IPS DF 6.9 (cell line): ENCODE measurements around the gene DNTT.

Experiments
- DNase-seq: peaks from one replicate; pipeline ENCODE4 v3.0.0-alpha.2; 2013; ENCODE audit warnings: low read depth, low spot score
- H3K27ac ChIP-seq: one replicate; pipeline ENCODE4 v1.5.1; 2013; ENCODE audit warnings: low read length, control low read depth
- H3K27me3 ChIP-seq: 2 replicates; pipeline ENCODE4 v1.6.1; 2013; ENCODE audit warnings: mild to moderate bottlenecking, low read length; ENCODE audit not compliant: control insufficient read depth, insufficient read depth
- H3K36me3 ChIP-seq: 2 replicates; pipeline ENCODE4 v1.6.1; 2013; ENCODE audit warnings: low read length; ENCODE audit not compliant: control insufficient read depth, insufficient read depth
- H3K4me1 ChIP-seq: 2 replicates; pipeline ENCODE4 v1.6.1; 2013; ENCODE audit warnings: low read length; ENCODE audit not compliant: control insufficient read depth, insufficient read depth
- H3K4me3 ChIP-seq: 2 replicates; pipeline ENCODE4 v1.5.1; 2013; ENCODE audit warnings: mild to moderate bottlenecking, low read length
- H3K9me3 ChIP-seq: 2 replicates; pipeline ENCODE4 v1.6.1; 2013; ENCODE audit warnings: low read length, inconsistent platforms; ENCODE audit not compliant: control insufficient read depth, insufficient read depth
- WGBS: extraction: QIAGEN DNeasy Blood & Tissue Kit; methylation state at CpG from one replicate; pipeline ENCODE4 v1.1.7; 2013; ENCODE audit warnings: mixed read lengths, missing lambda C conversion rate; ENCODE audit not compliant: insufficient read length, insufficient coverage; 5-methylcytosine and 5-hydroxymethylcytosine counted together

DNTT gene

GRCh38 chr10:96344178-96344577, 39.9 kb downstream of the DNTT start:
- no CpG with 5 or more reads among the region's 4 CpGs for WGBS
- Histone ChIP-seq H3K36me3 (no peaks in the 10 kb centered on the region), H3K27me3 (no peaks in the 10 kb centered on the region)

DNA sequence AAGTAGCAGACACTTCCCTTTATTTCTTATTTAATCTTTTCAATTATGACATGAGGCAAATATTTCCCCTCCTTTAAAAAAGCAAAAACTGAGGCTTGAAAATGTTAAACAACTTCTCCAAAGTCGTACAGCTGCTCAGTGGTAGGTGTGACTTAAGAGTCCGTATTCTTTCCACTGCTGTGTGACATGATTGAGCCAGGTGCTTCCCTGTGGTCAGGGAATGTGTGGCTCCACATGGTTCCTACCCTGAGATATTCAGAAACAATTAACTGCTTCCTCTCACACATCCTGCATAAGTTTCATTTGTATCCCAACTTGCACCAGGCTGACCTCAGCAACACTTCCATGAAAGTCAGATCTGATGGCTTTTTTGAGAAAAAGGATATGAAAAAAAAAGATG, 41.0 kb downstream of the DNTT start:
- H3K27me3 ChIP-seq = no peaks in the 10 kb centered on the region

More at GRCh38 chr10:96344178-96344577, 39.9 kb downstream of the DNTT start:
- DNase-seq = no peak
- Histone ChIP-seq H3K4me1 (peaks cover 3% of the 10 kb centered on the region; the same call in 1 of the 2 replicates), H3K4me3 (no peak overlapping the region), H3K27ac (no peak overlapping the region), H3K9me3 (no peaks in the 10 kb centered on the region)

DNA sequence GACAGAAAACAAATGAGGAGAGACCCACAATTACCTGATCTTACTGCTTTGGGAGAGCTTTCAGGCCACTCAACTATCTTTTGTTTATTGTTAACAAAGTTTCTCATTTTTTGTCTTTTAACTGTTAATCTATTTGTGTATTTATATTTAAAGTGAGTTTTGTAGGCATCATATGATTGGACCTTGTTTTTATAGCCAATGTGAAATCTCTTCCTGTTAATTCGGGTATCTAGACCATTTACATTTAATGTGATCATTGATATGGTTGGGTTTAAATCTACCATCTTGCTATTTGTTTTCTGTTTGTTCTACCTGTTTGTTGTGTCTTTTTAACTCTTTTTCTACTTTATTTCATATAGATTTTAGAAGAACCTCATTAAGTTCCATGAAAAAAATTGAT, 42.1 kb downstream of the DNTT start:
- no CpG with 5 or more reads among the region's 1 CpG for WGBS
- no peaks in the 10 kb centered on the region for H3K27me3 ChIP-seq
- DNase-seq = no peak
- H3K4me1 ChIP-seq = peaks cover 3% of the 10 kb centered on the region; the same call in 1 of the 2 replicates
- H3K27ac ChIP-seq = no peak overlapping the region
- H3K4me3 ChIP-seq = no peak overlapping the region
- H3K36me3 ChIP-seq = no peaks in the 10 kb centered on the region
- H3K9me3 ChIP-seq = no peaks in the 10 kb centered on the region

More for the DNA sequence above, 41.0 kb downstream of the DNTT start:
- no CpG with 5 or more reads among the region's 2 CpGs for WGBS
- peaks cover 3% of the 10 kb centered on the region; the same call in 1 of the 2 replicates for H3K4me1 ChIP-seq
- no peaks in the 10 kb centered on the region for H3K9me3 ChIP-seq
- H3K36me3 ChIP-seq = no peaks in the 10 kb centered on the region
- no peak for DNase-seq
- no peak overlapping the region for H3K4me3 ChIP-seq
- no peak overlapping the region for H3K27ac ChIP-seq

DNA sequence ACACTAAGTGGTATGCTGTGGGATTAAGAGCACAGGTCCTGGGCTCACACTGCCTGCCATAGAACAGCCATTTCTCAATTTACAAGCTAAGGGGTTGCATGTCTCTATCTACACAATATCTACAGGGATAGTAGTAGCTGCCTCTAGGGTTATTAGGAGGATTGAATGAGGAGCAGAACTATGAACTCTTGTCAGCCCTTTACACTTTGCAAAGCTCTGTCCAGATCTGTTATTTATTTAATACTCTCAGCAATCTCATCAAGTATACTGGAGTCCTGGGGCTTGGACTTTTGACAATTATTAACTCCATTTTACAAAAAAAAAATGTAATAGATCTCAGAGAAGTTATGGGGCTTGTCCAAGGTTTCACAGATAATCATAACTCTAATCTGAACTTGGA, 47.8 kb downstream of the DNTT start:
- no peak for DNase-seq
- no peaks in the 10 kb centered on the region for H3K36me3 ChIP-seq

DNA sequence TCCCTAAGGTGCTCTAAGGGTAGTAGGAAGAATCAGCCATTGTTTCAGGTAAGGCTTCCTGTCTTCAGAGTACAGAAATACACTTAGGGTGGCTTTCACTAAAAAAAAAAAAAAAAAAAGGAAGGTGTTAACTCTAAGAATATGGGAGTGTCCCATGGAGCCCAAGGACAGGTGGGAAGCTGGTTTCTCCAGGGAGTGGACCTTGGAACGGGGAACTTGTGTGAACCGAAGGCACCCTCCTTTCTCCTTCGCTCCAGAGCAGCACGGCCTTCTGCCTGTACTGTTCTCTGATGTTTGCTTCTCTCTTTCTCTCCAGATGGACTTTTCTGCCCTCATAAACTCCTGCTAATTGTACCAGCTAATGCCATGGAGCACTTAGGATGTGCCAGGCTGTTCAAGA, 48.3 kb downstream of the DNTT start:
- H3K27ac ChIP-seq = no peak overlapping the region
- no peak overlapping the region for H3K4me3 ChIP-seq
- no peaks in the 10 kb centered on the region for H3K36me3 ChIP-seq
- H3K9me3 ChIP-seq = no peaks in the 10 kb centered on the region
- H3K27me3 ChIP-seq = no peaks in the 10 kb centered on the region
- no peaks in the 10 kb centered on the region for H3K4me1 ChIP-seq
- DNase-seq = no peak
- no CpG with 5 or more reads among the region's 4 CpGs for whole genome bisulfite sequencing

More for the DNA sequence above, 47.8 kb downstream of the DNTT start:
- Histone ChIP-seq H3K4me3 (no peak overlapping the region), H3K4me1 (no peaks in the 10 kb centered on the region), H3K9me3 (no peaks in the 10 kb centered on the region), H3K27me3 (no peaks in the 10 kb centered on the region), H3K27ac (no peak overlapping the region)

DNA sequence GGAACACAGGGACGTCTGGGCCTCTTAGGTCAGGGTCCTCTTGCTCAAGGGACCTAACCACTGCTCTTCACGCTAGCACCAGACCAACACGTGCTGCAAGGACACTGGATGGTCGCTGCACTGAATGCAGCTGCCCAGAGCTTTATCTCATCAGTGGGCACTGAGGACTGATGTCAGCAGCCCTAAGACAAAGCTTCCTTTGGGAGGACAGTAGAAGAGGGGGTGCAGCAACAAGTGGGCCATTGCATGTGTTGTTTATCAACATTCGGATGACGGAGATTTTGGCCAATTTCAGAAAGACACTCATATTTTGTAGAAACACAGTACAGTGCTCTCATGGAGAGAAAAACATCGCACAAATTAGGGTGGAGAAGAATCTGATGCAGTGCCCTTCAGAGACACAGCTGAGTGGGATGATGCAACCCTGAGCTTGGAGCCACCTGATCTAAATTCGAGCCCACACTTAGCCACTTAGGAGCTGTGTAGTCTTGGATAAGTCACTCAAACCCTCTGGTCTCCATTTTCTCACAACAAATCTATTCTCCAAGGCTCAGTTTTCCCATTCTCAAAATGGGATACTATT, 52.9 kb downstream of the DNTT start:
- Histone ChIP-seq H3K36me3 (no peaks in the 10 kb centered on the region), H3K9me3 (no peaks in the 10 kb centered on the region), H3K27me3 (no peaks in the 10 kb centered on the region), H3K4me3 (no peak overlapping the region), H3K27ac (no peak overlapping the region), H3K4me1 (no peaks in the 10 kb centered on the region)
- no peak for DNase-seq
- WGBS = no CpG with 5 or more reads among the region's 8 CpGs

DNA sequence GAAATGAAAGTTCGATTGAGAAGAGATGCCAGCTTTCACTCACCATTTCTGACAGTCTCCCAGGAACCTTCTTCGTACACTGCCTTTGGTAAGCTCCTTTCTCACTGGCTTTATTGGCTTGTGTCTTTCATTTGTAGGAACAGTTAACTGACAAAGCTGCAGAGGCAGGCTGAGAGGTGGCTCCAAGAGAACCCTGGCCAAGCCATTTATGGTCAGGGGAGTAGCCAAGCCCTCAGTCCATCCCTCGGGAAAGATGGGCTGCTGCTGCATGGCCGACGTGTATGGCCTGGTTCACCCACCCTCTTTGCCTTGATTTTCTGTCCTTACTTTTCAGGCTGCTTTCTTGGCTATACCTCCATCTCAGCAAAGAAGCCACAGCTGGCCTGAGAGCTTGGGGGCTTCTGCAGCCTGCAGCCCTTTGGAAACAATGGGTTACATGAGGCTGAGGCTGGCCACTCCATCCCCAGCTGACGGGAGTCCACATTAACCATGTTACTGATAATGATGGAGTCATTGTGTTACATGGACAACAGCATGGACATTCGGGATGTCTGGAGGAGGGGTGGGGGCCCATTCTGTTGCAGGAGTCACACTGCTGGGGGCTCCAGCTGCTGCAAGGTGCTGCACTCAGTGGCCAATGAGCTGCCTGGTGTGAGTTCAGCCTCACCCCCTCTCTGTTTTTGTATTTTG, 54.8 kb downstream of the DNTT start, which contains the start of gene OPALIN:
OPALIN (minus strand) TSS at position 152 of the 690 bp plus-strand sequence; CDS start at position 46, 106 bp downstream.
- H3K4me3 ChIP-seq = no peak within 1 kb of the TSS
- no CpG with 5 or more reads among the region's 7 CpGs for WGBS

DNA sequence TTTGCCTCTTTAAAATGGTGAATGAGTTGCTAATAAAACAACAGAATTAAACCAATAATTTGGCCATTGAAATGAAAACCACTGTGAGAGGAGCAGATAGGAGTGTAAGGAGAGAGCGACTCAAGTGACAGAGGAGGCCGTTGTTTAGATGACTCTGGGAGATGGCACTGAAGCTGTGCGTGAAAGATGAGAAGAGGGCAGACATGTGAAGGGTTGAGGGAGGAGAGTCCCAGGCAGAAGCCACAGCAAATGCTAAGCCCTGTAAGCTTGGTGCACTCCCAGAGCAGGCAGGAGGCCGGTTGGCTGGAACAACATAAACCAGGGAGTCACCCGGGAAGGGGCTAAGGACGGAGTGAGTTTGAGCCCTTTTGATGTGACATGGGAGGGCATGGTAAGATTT, 55.4 kb downstream of the DNTT start:
- H3K27me3 ChIP-seq = no peaks in the 10 kb centered on the region
- no peak overlapping the region for H3K27ac ChIP-seq
- no peaks in the 10 kb centered on the region for H3K36me3 ChIP-seq
- H3K4me3 ChIP-seq = no peak overlapping the region
- no CpG with 5 or more reads among the region's 6 CpGs for WGBS
- no peak for DNase-seq
- H3K9me3 ChIP-seq = no peaks in the 10 kb centered on the region
- H3K4me1 ChIP-seq = no peaks in the 10 kb centered on the region

More for the DNA sequence above, 54.8 kb downstream of the DNTT start, which contains the start of gene OPALIN:
- Histone ChIP-seq H3K4me1 (no peaks in the 10 kb centered on the region), H3K27me3 (no peaks in the 10 kb centered on the region), H3K27ac (no peak within 1 kb of the TSS), H3K36me3 (no peaks in the 10 kb centered on the region), H3K9me3 (no peaks in the 10 kb centered on the region)
- no peak for DNase-seq

- Histone ChIP-seq H3K4me3 (no peak overlapping the region), H3K36me3 (no peaks in the 10 kb centered on the region), H3K27ac (no peak overlapping the region), H3K4me1 (no peaks in the 10 kb centered on the region), H3K27me3 (no peaks in the 10 kb centered on the region), H3K9me3 (no peaks in the 10 kb centered on the region)
- no peak for DNase-seq
- WGBS = no CpG with 5 or more reads among the region's 6 CpGs
Measured at GRCh38 chr10:96360331-96360730, 56.1 kb downstream of the DNTT start.

DNA sequence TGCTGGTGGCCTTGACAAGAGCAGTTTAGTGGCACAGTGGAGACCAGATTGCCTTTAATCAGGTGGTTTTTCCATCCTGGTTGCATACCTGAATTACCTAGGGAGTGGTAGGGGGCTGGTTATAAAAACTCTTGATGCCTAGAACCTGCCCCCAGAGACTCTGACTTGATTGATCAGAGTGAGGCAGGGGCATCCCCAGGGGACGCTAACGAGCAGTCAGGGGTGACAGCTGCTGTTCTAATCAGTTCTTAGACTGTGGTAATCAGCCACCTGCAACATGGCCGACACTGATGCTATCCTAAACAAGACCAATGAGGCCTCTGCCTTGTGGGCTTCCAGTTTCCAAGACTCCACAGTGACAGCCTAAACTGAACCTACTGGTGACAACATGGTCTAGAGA, 56.5 kb downstream of the DNTT start:
- H3K9me3 ChIP-seq = no peaks in the 10 kb centered on the region
- H3K4me3 ChIP-seq = no peak overlapping the region
- no peak for DNase-seq
- H3K4me1 ChIP-seq = no peaks in the 10 kb centered on the region
- H3K27ac ChIP-seq = no peak overlapping the region
- no peaks in the 10 kb centered on the region for H3K27me3 ChIP-seq
- H3K36me3 ChIP-seq = no peaks in the 10 kb centered on the region
- WGBS = no CpG with 5 or more reads among the region's 3 CpGs

DNA sequence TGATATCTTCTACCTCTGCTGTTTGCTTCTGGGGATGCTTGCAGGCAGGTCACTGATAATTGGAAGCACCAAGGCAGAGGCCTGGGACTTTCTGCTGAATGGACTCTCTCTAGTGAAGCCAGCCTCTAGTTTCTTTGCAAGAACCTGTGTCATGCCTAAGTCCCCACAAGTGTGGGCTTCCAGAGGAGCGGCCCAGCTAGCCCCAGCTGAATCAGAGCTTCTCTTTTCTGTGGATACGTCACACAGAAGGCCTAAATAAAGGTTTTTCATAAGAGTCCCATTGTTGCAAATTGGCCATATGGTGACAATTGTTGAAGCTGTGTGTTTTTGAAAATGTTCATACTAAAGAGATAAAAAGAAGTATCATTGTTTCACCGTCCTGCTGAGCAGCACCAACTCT, 61.3 kb downstream of the DNTT start:
- Histone ChIP-seq H3K27me3 (no peaks in the 10 kb centered on the region), H3K9me3 (no peaks in the 10 kb centered on the region), H3K4me1 (no peaks in the 10 kb centered on the region), H3K36me3 (no peaks in the 10 kb centered on the region), H3K4me3 (no peak overlapping the region), H3K27ac (no peak overlapping the region)
- DNase-seq = no peak
- WGBS = no CpG with 5 or more reads among the region's 3 CpGs
